IMR-90 (cell line): ENCODE measurements around the gene HOXC12. TPM values are rescaled to one million over a fixed set of nuclear protein-coding genes. Genes with fewer than 3 reads are reported as not detected.

Source experiments
- ATAC-seq: fragments of 200-7000 bp; cut with Tn5 transposase; 2 replicates; pipeline ENCODE4 v1.9.1; 2020; ENCODE audit warnings: low read depth, mild to moderate bottlenecking, moderate library complexity
- BruUV-seq: library from RNA; stranded (reverse); fragments of 400-500 nt; replicated peaks from 2 replicates; lab custom pipeline; 2021; lab: Mats Ljungman, UMichigan
- CTCF ChIA-PET: fragments of 300-600 bp; formaldehyde crosslinking; extraction: SDS; loops from one replicate; lab custom pipeline; 2021; ENCODE audit warnings: antibody characterized with exemption; lab: Yijun Ruan, JAX
- POLR2A ChIA-PET: fragments of 300-600 bp; sonication (Branson Sonifier 250); formaldehyde crosslinking; loops from one replicate; lab custom pipeline; 2022; ENCODE audit warnings: antibody characterized with exemption; ENCODE audit not compliant: unreplicated experiment; lab: Charles Lee
- DNase-seq: peaks from one replicate; pipeline ENCODE4 v3.0.0; 2013
- H2AFZ ChIP-seq: replicated peaks from 2 replicates; pipeline ENCODE3; 2013; ENCODE audit warnings: low read length, mild to moderate bottlenecking; ENCODE audit not compliant: poor library complexity
- H2AK5ac ChIP-seq: 2 replicates; pipeline ENCODE4 v1.6.1; 2013; ENCODE audit warnings: low read depth, low read length, inconsistent platforms
- H2AK9ac ChIP-seq: replicated peaks from 2 replicates; pipeline ENCODE3; 2013; ENCODE audit warnings: mild to moderate bottlenecking, low read depth, low read length, moderate library complexity; ENCODE audit not compliant: poor library complexity
- H2BK120ac ChIP-seq: 2 replicates; pipeline ENCODE4 v1.6.1; 2013; ENCODE audit warnings: low read depth, low read length, inconsistent platforms
- H2BK15ac ChIP-seq: 3 replicates; pipeline ENCODE4 v1.6.1; 2013; ENCODE audit warnings: low read depth, low read length, inconsistent platforms
- H2BK20ac ChIP-seq: 2 replicates; pipeline ENCODE4 v1.6.1; 2013; ENCODE audit warnings: low read depth, mild to moderate bottlenecking, inconsistent platforms, low read length, moderate library complexity
- H2BK5ac ChIP-seq: 2 replicates; pipeline ENCODE4 v1.6.1; 2013; ENCODE audit warnings: mild to moderate bottlenecking, low read depth, low read length, inconsistent platforms; ENCODE audit not compliant: poor library complexity, severe bottlenecking
- H3K14ac ChIP-seq: replicated peaks from 2 replicates; pipeline ENCODE4 v1.6.1; 2013; ENCODE audit warnings: low read depth, low read length, inconsistent platforms
- H3K18ac ChIP-seq: 2 replicates; pipeline ENCODE4 v1.6.1; 2013; ENCODE audit warnings: low read depth, low read length, control low read depth
- H3K23ac ChIP-seq: 2 replicates; pipeline ENCODE4 v1.6.1; 2013; ENCODE audit warnings: low read depth, low read length, inconsistent platforms
- H3K27ac ChIP-seq: 2 replicates; pipeline ENCODE4 v1.5.1; 2013; ENCODE audit warnings: mild to moderate bottlenecking, control low read depth, low read length; ENCODE audit not compliant: insufficient read depth
- H3K27me3 ChIP-seq: 2 replicates; pipeline ENCODE4 v1.6.1; 2013; ENCODE audit warnings: low read length; ENCODE audit not compliant: control insufficient read depth, insufficient read depth
- H3K36me3 ChIP-seq: 2 replicates; pipeline ENCODE4 v1.6.1; 2013; ENCODE audit warnings: low read length, mixed read lengths; ENCODE audit not compliant: control insufficient read depth, insufficient read depth
- H3K4ac ChIP-seq: 2 replicates; pipeline ENCODE4 v1.6.1; 2013; ENCODE audit warnings: low read depth, low read length, inconsistent platforms
- H3K4me1 ChIP-seq: 2 replicates; pipeline ENCODE4 v1.6.1; 2013; ENCODE audit warnings: low read length, mixed read lengths; ENCODE audit not compliant: control insufficient read depth, insufficient read depth
- H3K4me2 ChIP-seq: 2 replicates; pipeline ENCODE4 v1.6.1; 2013; ENCODE audit warnings: low read depth, mild to moderate bottlenecking, control low read depth, low read length, moderate library complexity
- H3K4me3 ChIP-seq: 2 replicates; pipeline ENCODE4 v1.5.1; 2013; ENCODE audit warnings: low read depth, mild to moderate bottlenecking, control low read depth, low read length, moderate library complexity; ENCODE audit not compliant: insufficient read depth
- H3K56ac ChIP-seq: 2 replicates; pipeline ENCODE4 v1.6.1; 2013; ENCODE audit warnings: low read length, inconsistent platforms; ENCODE audit not compliant: insufficient read depth; ENCODE audit errors: extremely low read depth
- H3K79me1 ChIP-seq, 2 experiments: 2 replicates each; pipeline ENCODE4 v1.6.1; 2013; ENCODE audit warnings: low read length in 2 of 2, inconsistent platforms in 1 of 2, low read depth in 1 of 2
- H3K9ac ChIP-seq: 2 replicates; pipeline ENCODE4 v1.6.1; 2013; ENCODE audit warnings: low read depth, low read length, control low read depth
- H3K9me1 ChIP-seq: 2 replicates; pipeline ENCODE4 v1.6.1; 2013; ENCODE audit warnings: low read length, inconsistent platforms; ENCODE audit not compliant: insufficient read depth
- H3K9me3 ChIP-seq: 2 replicates; pipeline ENCODE4 v1.6.1; 2013; ENCODE audit warnings: low read length; ENCODE audit not compliant: control insufficient read depth, insufficient read depth
- H4K20me1 ChIP-seq: 2 replicates; pipeline ENCODE4 v1.6.1; 2013; ENCODE audit warnings: low read length, inconsistent platforms; ENCODE audit not compliant: insufficient read depth
- H4K5ac ChIP-seq: 2 replicates; pipeline ENCODE4 v1.6.1; 2013; ENCODE audit warnings: mild to moderate bottlenecking, low read depth, low read length, control low read depth
- H4K8ac ChIP-seq, 2 experiments: 2 replicates each; pipeline ENCODE4 v1.6.1; 2013; ENCODE audit warnings: low read depth in 2 of 2, low read length in 2 of 2, control low read depth in 1 of 2, inconsistent platforms in 1 of 2
- H4K91ac ChIP-seq: 2 replicates; pipeline ENCODE4 v1.6.1; 2013; ENCODE audit warnings: low read depth, low read length, inconsistent platforms; ENCODE audit not compliant: insufficient read depth
- CEBPB ChIP-seq: IDR thresholded peaks from 2 replicates; pipeline ENCODE4 v1.6.1; 2012; ENCODE audit warnings: low read depth, low read length, improper control_type of control experiment
- CHD1 ChIP-seq: IDR thresholded peaks from 2 replicates; pipeline ENCODE4 v1.6.1; 2012; ENCODE audit warnings: low read depth, low read length, improper control_type of control experiment
- CTCF ChIP-seq: conservative IDR thresholded peaks from 2 replicates; pipeline ENCODE4 v1.5.1; 2012; ENCODE audit warnings: mild to moderate bottlenecking, low read depth, low read length, improper control_type of control experiment
- ELK1 ChIP-seq: fragments of 150-350 bp; IDR thresholded peaks from 2 replicates; pipeline ENCODE4 v1.6.1; 2016; ENCODE audit warnings: low read depth, mild to moderate bottlenecking, low read length, moderate library complexity, borderline replicate concordance
- FOS ChIP-seq: fragments of 150-350 bp; IDR thresholded peaks from 2 replicates; pipeline ENCODE4 v1.6.1; 2016; ENCODE audit warnings: low read depth, low read length
- MAFK ChIP-seq: IDR thresholded peaks from 2 replicates; pipeline ENCODE4 v1.6.1; 2012; ENCODE audit warnings: low read depth, low read length, improper control_type of control experiment
- MAZ ChIP-seq: IDR thresholded peaks from 2 replicates; pipeline ENCODE4 v1.6.1; 2012; ENCODE audit warnings: low read depth, mild to moderate bottlenecking, low read length, improper control_type of control experiment, moderate library complexity, borderline replicate concordance
- MXI1 ChIP-seq: IDR thresholded peaks from 2 replicates; pipeline ENCODE4 v1.6.1; 2012; ENCODE audit warnings: low read depth, mild to moderate bottlenecking, low read length, moderate library complexity, borderline replicate concordance
- NFE2L2 ChIP-seq: fragments of 150-350 bp; IDR thresholded peaks from 2 replicates; pipeline ENCODE4 v1.6.1; 2016; ENCODE audit warnings: low read depth, mild to moderate bottlenecking, low read length
- RAD21 ChIP-seq: IDR thresholded peaks from 2 replicates; pipeline ENCODE4 v1.6.1; 2012; ENCODE audit warnings: low read length, improper control_type of control experiment
- RCOR1 ChIP-seq: IDR thresholded peaks from 2 replicates; pipeline ENCODE4 v1.6.1; 2012; ENCODE audit warnings: mild to moderate bottlenecking, low read length, improper control_type of control experiment; ENCODE audit not compliant: insufficient replicate concordance
- RFX5 ChIP-seq: IDR thresholded peaks from 2 replicates; pipeline ENCODE4 v1.8.0; 2012; ENCODE audit warnings: low read depth, mild to moderate bottlenecking, low read length, moderate library complexity
- SMC3 ChIP-seq: fragments of 150-350 bp; IDR thresholded peaks from 2 replicates; pipeline ENCODE4 v1.6.1; 2016; ENCODE audit warnings: low read depth, mild to moderate bottlenecking, antibody characterized with exemption, low read length, moderate library complexity
- USF2 ChIP-seq: fragments of 150-350 bp; IDR thresholded peaks from 2 replicates; pipeline ENCODE4 v1.6.1; 2017; ENCODE audit warnings: mild to moderate bottlenecking, antibody characterized with exemption, low read length, low read depth
- whole genome bisulfite sequencing, 2 experiments: methylation state at CpG; one replicate each; pipeline versions ENCODE4 v1.1.5 to v1.1.7; 2013; ENCODE audit warnings: missing lambda C conversion rate in 2 of 2; ENCODE audit not compliant: insufficient read length in 1 of 2; ENCODE audit errors: extremely low coverage in 2 of 2; 5-methylcytosine and 5-hydroxymethylcytosine counted together
- dilution Hi-C: fragments of 300-500 bp; cut with HindIII; formaldehyde crosslinking; loops from one replicate; pipeline ENCODE4 v1.14.3; 2018; ENCODE audit warnings: low sequenced_read_pairs; ENCODE audit not compliant: unreplicated experiment
- in situ Hi-C: fragments of 300-500 bp; cut with MboI; formaldehyde crosslinking; loops from 3 replicates; pipeline ENCODE4 v1.14.3; 2019; ENCODE audit warnings: low sequenced_read_pairs, inconsistent platforms, mixed read lengths
- intact Hi-C: fragments of 100-400 bp; cut with micrococcal nuclease; formaldehyde crosslinking; loops from 2 replicates; pipeline ENCODE4 v1.10.0; 2022
- polyA plus RNA-seq, 3 experiments: library from polyadenylated mRNA; depleted of rRNA; stranded (reverse); fragments of >200 nt; gene quantifications; 2 replicates each; pipeline ENCODE4 v1.2.3, GENCODE V29; 2012; ENCODE audit warnings: low replicate concordance in 1 of 3
- total RNA-seq: library from RNA; depleted of rRNA; stranded (reverse); fragments of >200 nt; gene quantifications from 2 replicates; pipeline ENCODE4 v1.2.3, GENCODE V29; 2012

The HOXC12 gene
- total and polyA plus RNA-seq, 2 of the 4 experiments (the other 2 are of a cell fraction) = not detected

GRCh38 chr12:54001283-54002187 lies 46.8 kb downstream of the HOXC12 start:
- H3K18ac ChIP-seq = no peak overlapping the region
- ChIA-PET POLR2A (interaction anchor here (0.5 kb wide), 1 partner anchor 325 kb away, joined by 5 read pairs; no protein-coding TSS in a partner anchor), CTCF (no interaction called here)
- no peak overlapping the region for H4K91ac ChIP-seq
- WGBS, 2 experiments = 10% methylated on average over 4 of the region's 8 CpGs; no CpG with 5 or more reads in 1 of the 2 experiments
- H2AK9ac ChIP-seq = no peak overlapping the region
- no peak overlapping the region for H2BK20ac ChIP-seq
- H3K14ac ChIP-seq = no peak overlapping the region
- no peaks in the 10 kb centered on the region for H4K20me1 ChIP-seq
- H2AFZ ChIP-seq = no peak overlapping the region
- H2BK15ac ChIP-seq = no peak overlapping the region
- H2BK5ac ChIP-seq = no peak overlapping the region
- DNase-seq = no peak
- intact Hi-C loops (loop anchor here (10.0 kb wide), 1 partner anchor 297 kb away; no protein-coding TSS in a partner anchor), dilution Hi-C loops (no loop called here), in situ Hi-C loops (no loop called here)
- no peaks in the 10 kb centered on the region for H3K79me1 ChIP-seq
- H3K9me3 ChIP-seq = peaks cover 8% of the 10 kb centered on the region; the same call in 1 of the 2 replicates
- no peak for ATAC-seq
- no peak overlapping the region for H3K9ac ChIP-seq
- H3K27me3 ChIP-seq = peaks cover 96% of the 10 kb centered on the region
- no peak overlapping the region for H3K27ac ChIP-seq
- no peak overlapping the region for H4K5ac ChIP-seq
- no peaks in the 10 kb centered on the region for H3K36me3 ChIP-seq
- no peaks in the 10 kb centered on the region for H3K9me1 ChIP-seq
- H2AK5ac ChIP-seq = no peak overlapping the region
- no peak overlapping the region for H3K4ac ChIP-seq
- BruUV-seq = no TSS peak
- H4K8ac ChIP-seq = no peak overlapping the region
- no peak overlapping the region for H3K4me3 ChIP-seq
- H2BK120ac ChIP-seq = no peak overlapping the region
- no peak overlapping the region for H3K4me2 ChIP-seq
- H3K56ac ChIP-seq = no peak overlapping the region
- H3K23ac ChIP-seq = no peak overlapping the region
- H3K4me1 ChIP-seq = no peaks in the 10 kb centered on the region
- TF ChIP-seq MAZ (no peak), CHD1 (no peak), RCOR1 (no peak), FOS (no peak), RAD21 (no peak), CTCF (no peak), MXI1 (no peak), USF2 (no peak), NFE2L2 (no peak), CEBPB (no peak), ELK1 (no peak), MAFK (no peak), RFX5 (no peak), SMC3 (no peak)
